ENCODE data around the gene SRCAP. TPM values are rescaled to one million over a fixed set of nuclear protein-coding genes. Genes with fewer than 3 reads are reported as not detected.

The SRCAP gene
- total RNA-seq, 1 donor from 2014 or later, result 94.5 TPM

GRCh38 chr16:30738984-30739951, 40.3 kb downstream of the SRCAP start:
- Mint-ChIP-seq H3K4me1 (no peaks in the 10 kb centered on the region), H3K27me3 (ENCODE audit: low read depth) (no peaks in the 10 kb centered on the region), H3K9me3 (no peaks in the 10 kb centered on the region), H3K36me3 (ENCODE audit: low read depth) (peaks cover 23% of the 10 kb centered on the region), H3K27ac (ENCODE audit: unreplicated experiment) (no peak overlapping the region), H3K4me3 (no peak overlapping the region)
- TF ChIP-seq CTCF (conservative IDR thresholded peaks at IDR 0.05), result no peak
- no peak for DNase-seq (ENCODE audit: low read depth, low spot score)

DNA sequence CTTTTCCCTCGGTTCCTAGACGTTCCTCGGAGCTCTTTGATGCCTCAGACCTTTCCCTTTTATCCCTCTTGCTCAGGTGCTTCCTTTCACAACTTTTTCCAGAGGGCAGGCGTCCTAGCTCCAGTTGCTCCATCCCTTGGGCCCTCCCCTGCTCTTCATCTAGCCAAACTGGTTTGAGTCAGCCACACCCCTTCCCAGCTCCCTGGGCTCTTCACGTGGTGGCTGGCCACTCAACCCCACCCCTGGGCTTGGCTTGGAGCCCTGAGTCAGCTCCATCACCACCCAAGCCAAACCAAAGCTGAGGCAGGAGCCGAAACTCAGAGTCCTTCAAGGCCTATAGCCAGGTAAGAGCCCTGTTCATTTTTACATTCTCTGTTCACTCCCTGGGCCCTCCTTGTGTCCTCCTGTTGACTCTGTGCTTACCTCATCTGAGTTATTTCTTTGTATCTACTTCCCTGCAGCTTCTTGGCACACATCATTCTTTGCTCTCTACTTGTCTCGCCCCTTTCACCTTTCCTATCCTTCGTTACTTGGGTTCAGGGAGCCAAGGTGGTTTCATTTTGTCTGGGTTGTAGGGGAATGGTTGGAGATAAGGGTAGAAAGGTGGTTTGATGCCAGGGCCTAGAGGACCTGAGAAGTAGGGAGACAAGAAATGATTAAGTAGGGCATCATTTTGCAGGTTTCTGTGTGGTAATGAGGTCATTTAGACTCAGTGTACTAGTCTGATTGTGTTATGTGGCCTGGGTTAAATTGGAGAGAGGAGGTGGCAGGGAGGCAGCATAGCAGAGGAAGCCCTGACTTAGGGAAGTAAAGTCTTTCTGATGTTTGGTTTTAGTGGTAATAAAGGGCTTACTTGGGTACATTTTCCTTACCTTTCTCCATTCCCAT, 41.6 kb downstream of the SRCAP start:
- no peaks in the 10 kb centered on the region for H3K9me3 Mint-ChIP-seq
- H3K4me3 Mint-ChIP-seq, result no peak overlapping the region
- no peak overlapping the region for H3K27ac Mint-ChIP-seq (ENCODE audit: unreplicated experiment)
- no peak for DNase-seq (ENCODE audit: low read depth, low spot score)
- no peak for TF ChIP-seq CTCF (conservative IDR thresholded peaks at IDR 0.05)
- H3K27me3 Mint-ChIP-seq (ENCODE audit: low read depth), result no peaks in the 10 kb centered on the region
- H3K4me1 Mint-ChIP-seq, result no peaks in the 10 kb centered on the region
- peaks cover 24% of the 10 kb centered on the region for H3K36me3 Mint-ChIP-seq (ENCODE audit: low read depth)

- no peak overlapping the region for H3K27ac Mint-ChIP-seq (ENCODE audit: unreplicated experiment)
- no peak for DNase-seq (ENCODE audit: low read depth, low spot score)
- no peak for TF ChIP-seq CTCF (conservative IDR thresholded peaks at IDR 0.05)
- H3K4me1 Mint-ChIP-seq, result no peaks in the 10 kb centered on the region
- no peak overlapping the region for H3K4me3 Mint-ChIP-seq
- H3K9me3 Mint-ChIP-seq, result no peaks in the 10 kb centered on the region
- no peaks in the 10 kb centered on the region for H3K27me3 Mint-ChIP-seq (ENCODE audit: low read depth)
- peaks cover 21% of the 10 kb centered on the region for H3K36me3 Mint-ChIP-seq (ENCODE audit: low read depth)
Observed at GRCh38 chr16:30741461-30741914, 42.5 kb downstream of the SRCAP start.

DNA sequence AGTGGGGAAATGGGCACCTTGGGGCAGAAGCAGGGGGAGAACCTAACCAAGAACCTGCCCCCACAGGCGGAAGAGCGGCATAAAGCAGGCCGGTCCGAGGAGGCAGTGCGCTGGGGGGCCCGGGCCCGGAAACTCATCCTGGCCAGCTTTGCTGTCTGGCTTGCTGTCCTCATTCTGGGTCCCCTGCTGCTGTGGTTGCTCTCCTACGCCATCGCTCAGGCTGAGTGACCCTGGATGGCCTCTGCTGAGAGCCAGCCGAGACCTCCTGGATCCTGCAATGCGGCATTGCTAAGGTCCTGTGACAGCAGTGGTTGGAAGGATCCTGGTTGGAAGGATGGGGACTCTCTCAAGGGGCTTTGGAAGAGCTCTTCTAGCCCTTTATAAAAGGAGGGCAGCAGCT, 44.7 kb downstream of the SRCAP start:
- Mint-ChIP-seq H3K36me3 (ENCODE audit: low read depth) (peaks cover 17% of the 10 kb centered on the region), H3K9me3 (no peaks in the 10 kb centered on the region), H3K27me3 (ENCODE audit: low read depth) (peaks cover 2% of the 10 kb centered on the region), H3K4me1 (peaks cover 14% of the 10 kb centered on the region), H3K4me3 (peak overlapping the region; percentile 20), H3K27ac (ENCODE audit: unreplicated experiment) (peak overlapping the region; percentile 32)
- DNase-seq (ENCODE audit: low read depth, low spot score), result no peak
- no peak for TF ChIP-seq CTCF (conservative IDR thresholded peaks at IDR 0.05)

DNA sequence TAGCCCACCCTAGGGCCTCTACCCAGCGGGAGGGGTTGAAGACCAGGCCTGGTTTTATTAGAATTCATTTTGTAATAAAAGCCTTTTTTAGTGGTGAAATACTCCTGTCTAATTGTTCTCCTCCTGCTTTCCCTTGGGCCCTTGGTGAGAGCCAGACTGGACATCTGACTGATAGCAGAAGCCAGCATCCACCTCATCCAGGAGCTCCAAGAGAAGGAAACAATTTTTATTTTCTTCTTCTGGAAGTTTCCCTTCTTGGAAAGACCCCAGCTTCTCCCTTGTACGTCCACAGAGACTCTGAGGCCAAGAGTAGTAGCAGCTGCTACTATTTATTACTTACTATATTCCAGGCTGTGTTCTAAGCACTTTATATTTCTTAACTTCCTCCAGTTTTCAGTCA, 45.2 kb downstream of the SRCAP start:
- Mint-ChIP-seq H3K36me3 (ENCODE audit: low read depth) (peaks cover 17% of the 10 kb centered on the region), H3K4me3 (peak overlapping the region; percentile 43), H3K27ac (ENCODE audit: unreplicated experiment) (no peak overlapping the region), H3K27me3 (ENCODE audit: low read depth) (peaks cover 2% of the 10 kb centered on the region), H3K9me3 (no peaks in the 10 kb centered on the region), H3K4me1 (peaks cover 18% of the 10 kb centered on the region)
- DNase-seq (ENCODE audit: low read depth, low spot score), result no peak
- no peak for TF ChIP-seq CTCF (conservative IDR thresholded peaks at IDR 0.05)

Data from neural crest cell (in vitro differentiated cells).